ENCODE data around the gene INF2.

DNA sequence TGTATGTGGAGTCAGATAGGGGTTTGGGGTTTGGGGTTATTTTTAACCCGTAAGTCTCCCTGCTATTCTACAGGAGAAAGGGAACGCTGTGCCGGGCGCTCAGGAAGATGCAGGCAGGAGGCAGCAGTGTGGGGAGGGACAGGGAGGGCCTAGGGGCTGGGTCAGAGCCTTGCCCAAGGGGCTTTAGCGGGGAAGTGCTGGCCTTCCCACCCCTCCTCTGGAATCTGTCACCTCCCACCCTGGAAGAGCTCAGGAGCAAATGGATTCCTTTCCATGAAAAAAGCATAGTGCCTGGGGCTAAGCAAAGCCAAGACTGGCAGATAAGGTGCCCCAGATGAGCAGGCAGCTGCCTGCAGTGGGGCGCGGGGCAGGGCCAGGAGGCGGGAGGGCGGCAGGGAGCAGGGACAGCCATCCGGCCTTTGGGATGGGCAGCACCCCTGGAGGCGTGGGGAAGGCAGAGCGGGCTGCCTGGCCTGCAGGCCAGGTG is 7.3 kb upstream of the INF2 start:
- TF ChIP-seq SPI1 (IDR thresholded peaks at IDR 0.05; ENCODE audit: low read depth, low read length): no peak
- no peak for TF ChIP-seq POLR2AphosphoS5 (IDR thresholded peaks at IDR 0.05; ENCODE audit: low read depth, low read length)
- no peak for TF ChIP-seq POLR2A (IDR thresholded peaks at IDR 0.05; ENCODE audit: low read depth, low read length)
- no peak for TF ChIP-seq POU2F2 (IDR thresholded peaks at IDR 0.05; ENCODE audit: low read depth, low read length)
- no peak for TF ChIP-seq TAF1 (IDR thresholded peaks at IDR 0.05; ENCODE audit: low read depth, low read length)
